Peyer's patch (tissue), 4 donors: ENCODE data around the gene TMEM143.

Experiments used
- POLR2A ChIP-seq, 2 donors: fragments of 450-650 bp; IDR thresholded peaks; one replicate each; pipeline ENCODE4 v1.5.1; 2017; ENCODE audit warnings: antibody characterized with exemption in 2 of 2, mild to moderate bottlenecking in 2 of 2, moderate library complexity in 2 of 2
- TF ChIP-seq, protein P1 (sequence below), 6 experiments: fragments of 450-650 bp in 4 of 6; fragments of 200-600 bp in 2 of 6; sonication (generic) in 1 of 6; IDR thresholded peaks; one replicate each; pipeline ENCODE4 v1.5.1; 2017 to 2019; ENCODE audit warnings: antibody characterized with exemption in 6 of 6, mild to moderate bottlenecking in 3 of 6, moderate library complexity in 1 of 6

DNA sequence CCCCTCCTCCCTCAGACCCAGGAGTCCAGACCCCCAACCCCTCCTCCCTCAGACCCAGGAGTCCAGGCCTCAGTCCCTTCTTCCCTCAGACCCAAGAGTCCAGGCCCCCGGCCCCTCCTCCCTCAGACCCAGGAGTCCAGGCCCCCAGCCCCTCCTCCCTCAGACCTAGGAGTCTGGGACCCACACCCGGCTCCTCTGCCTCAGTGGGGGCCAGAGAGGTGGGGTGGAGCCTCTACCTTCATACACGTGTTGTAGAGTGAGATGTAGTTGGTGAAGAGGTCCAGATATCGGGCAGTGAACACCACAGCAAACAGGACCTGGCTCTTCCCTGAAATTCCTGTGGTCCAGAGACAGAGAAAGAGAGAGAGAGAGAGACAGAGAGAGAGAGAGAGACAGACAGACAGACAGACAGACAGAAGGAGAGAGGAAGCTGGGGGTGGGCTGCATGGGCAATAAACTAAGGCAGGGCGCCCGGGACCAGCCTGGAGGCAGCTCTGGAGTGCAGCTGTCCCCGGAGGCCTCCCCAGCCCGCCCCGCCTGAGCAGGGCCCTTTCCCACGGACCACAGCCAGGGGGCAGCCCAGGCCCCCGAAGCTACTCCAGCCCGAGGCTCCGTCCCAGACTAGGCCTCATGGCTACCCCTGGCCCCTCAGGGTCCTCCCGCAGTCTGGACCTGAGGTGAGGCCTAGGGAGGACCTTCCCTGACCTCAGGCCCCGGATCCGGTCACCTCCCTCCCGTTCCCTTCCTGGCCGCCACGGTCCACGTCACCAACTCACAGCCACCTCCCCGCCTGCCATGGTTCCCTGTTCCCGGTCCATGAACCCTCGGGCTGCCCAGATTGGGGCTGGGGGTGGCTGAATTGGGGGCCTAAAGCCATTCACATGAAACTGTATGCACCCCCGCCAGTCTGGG, 26.7 kb upstream of the TMEM143 start:
- TF ChIP-seq, protein P1, sequence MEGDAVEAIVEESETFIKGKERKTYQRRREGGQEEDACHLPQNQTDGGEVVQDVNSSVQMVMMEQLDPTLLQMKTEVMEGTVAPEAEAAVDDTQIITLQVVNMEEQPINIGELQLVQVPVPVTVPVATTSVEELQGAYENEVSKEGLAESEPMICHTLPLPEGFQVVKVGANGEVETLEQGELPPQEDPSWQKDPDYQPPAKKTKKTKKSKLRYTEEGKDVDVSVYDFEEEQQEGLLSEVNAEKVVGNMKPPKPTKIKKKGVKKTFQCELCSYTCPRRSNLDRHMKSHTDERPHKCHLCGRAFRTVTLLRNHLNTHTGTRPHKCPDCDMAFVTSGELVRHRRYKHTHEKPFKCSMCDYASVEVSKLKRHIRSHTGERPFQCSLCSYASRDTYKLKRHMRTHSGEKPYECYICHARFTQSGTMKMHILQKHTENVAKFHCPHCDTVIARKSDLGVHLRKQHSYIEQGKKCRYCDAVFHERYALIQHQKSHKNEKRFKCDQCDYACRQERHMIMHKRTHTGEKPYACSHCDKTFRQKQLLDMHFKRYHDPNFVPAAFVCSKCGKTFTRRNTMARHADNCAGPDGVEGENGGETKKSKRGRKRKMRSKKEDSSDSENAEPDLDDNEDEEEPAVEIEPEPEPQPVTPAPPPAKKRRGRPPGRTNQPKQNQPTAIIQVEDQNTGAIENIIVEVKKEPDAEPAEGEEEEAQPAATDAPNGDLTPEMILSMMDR (IDR thresholded peaks at IDR 0.05) = peak; percentile 53 to 75 (median 66)
- TF ChIP-seq POLR2A (IDR thresholded peaks at IDR 0.05) = peak in 1 of 2 donors; percentile 26
